AG04449 (cell line): ENCODE results near the gene CC2D1A.

Experiments used
- CTCF ChIA-PET: fragments of 350-600 bp; formaldehyde crosslinking; extraction: SDS; loops from one replicate; lab custom pipeline; 2021; ENCODE audit warnings: antibody characterized with exemption; lab: Yijun Ruan, JAX
- POLR2A ChIA-PET: fragments of 400-600, 350-600 bp; formaldehyde crosslinking; extraction: SDS; loops from one replicate; lab custom pipeline; 2020; ENCODE audit warnings: antibody characterized with exemption, inconsistent platforms; lab: Yijun Ruan, JAX
- DNase-seq: peaks from one replicate; pipeline ENCODE4 v3.0.0-alpha.2; 2010; ENCODE audit warnings: low read depth, low spot score
- H3K4me3 ChIP-seq: 2 replicates; pipeline ENCODE4 v1.5.1; 2011; ENCODE audit warnings: low read depth, mild to moderate bottlenecking, control low read depth, low read length
- CTCF ChIP-seq: IDR thresholded peaks from one replicate; pipeline ENCODE4 v1.5.1; 2011; ENCODE audit warnings: mild to moderate bottlenecking, moderate library complexity, low read length, control low read depth, inconsistent platforms; ENCODE audit not compliant: insufficient read depth; ENCODE audit errors: missing control alignments

CC2D1A gene

GRCh38 chr19:13884726-13885591 lies 21.0 kb upstream of the CC2D1A start:
- no peak for TF ChIP-seq CTCF
- DNase-seq: no peak
- ChIA-PET CTCF (interaction anchor here (0.7 to 13.2 kb wide), 10 partner anchors 8 to 193 kb away, joined by 3 to 184 read pairs (median 6); partner anchors contain the start of genes CC2D1A and MISP3), POLR2A (interaction anchor here (0.6 kb wide), 1 partner anchor 54 kb away, joined by 3 read pairs; no protein-coding TSS in a partner anchor)
- H3K4me3 ChIP-seq: no peak overlapping the region

GRCh38 chr19:13885826-13886365 lies 20.1 kb upstream of the CC2D1A start:
- no peak overlapping the region for H3K4me3 ChIP-seq
- ChIA-PET POLR2A (no interaction called here), CTCF (interaction anchor here (0.7 to 13.2 kb wide), 8 partner anchors 7 to 251 kb away, joined by 3 to 184 read pairs (median 4); partner anchors contain the start of genes ASF1B and DCAF15)
- no peak for DNase-seq
- no peak for TF ChIP-seq CTCF

- POLR2A ChIA-PET: no interaction called here
Measured at GRCh38 chr19:13887018-13887436, 19.0 kb upstream of the CC2D1A start.

GRCh38 chr19:13887517-13887916 lies 18.5 kb upstream of the CC2D1A start:
- CTCF ChIA-PET: interaction anchor here (1.0 to 13.2 kb wide), 7 partner anchors 8 to 195 kb away, joined by 3 to 184 read pairs (median 4); partner anchors contain the start of gene DCAF15
- H3K4me3 ChIP-seq: no peak overlapping the region
- no peak for DNase-seq
- TF ChIP-seq CTCF: no peak
- POLR2A ChIA-PET: no interaction called here

More at GRCh38 chr19:13887018-13887436, 19.0 kb upstream of the CC2D1A start:
- H3K4me3 ChIP-seq: no peak overlapping the region
- TF ChIP-seq CTCF: no peak
- CTCF ChIA-PET: interaction anchor here (1.0 to 13.2 kb wide), 9 partner anchors 8 to 249 kb away, joined by 3 to 184 read pairs (median 4); partner anchors contain the start of genes ASF1B and DCAF15
- no peak for DNase-seq

- DNase-seq: no peak
- H3K4me3 ChIP-seq: no peak overlapping the region
- ChIA-PET POLR2A (no interaction called here), CTCF (interaction anchor here (1.2 to 13.2 kb wide), 2 partner anchors 9 to 190 kb away, joined by 3 to 184 read pairs; no protein-coding TSS in a partner anchor)
- TF ChIP-seq CTCF: no peak
Measured at GRCh38 chr19:13888281-13888680, 17.7 kb upstream of the CC2D1A start.
